Panc1 (cell line): ENCODE measurements around the gene GADL1. TPM values are rescaled to one million over a fixed set of nuclear protein-coding genes. Genes with fewer than 3 reads are reported as not detected.

ENCODE experiments used
- ATAC-seq: fragments of 200-7000 bp; cut with Tn5 transposase; 2 replicates; pipeline ENCODE4 v1.9.1; 2020; ENCODE audit warnings: mild to moderate bottlenecking, moderate library complexity
- BruUV-seq: library from RNA; stranded (reverse); fragments of 400-500 nt; replicated peaks from 2 replicates; lab custom pipeline; 2021; lab: Mats Ljungman, UMichigan
- CTCF ChIA-PET: fragments of 300-600 bp; sonication (Branson Sonifier 250); formaldehyde crosslinking; loops from one replicate; lab custom pipeline; 2022; ENCODE audit warnings: antibody characterized with exemption; lab: Charles Lee
- POLR2A ChIA-PET: fragments of 300-600 bp; sonication (Branson Sonifier 250); formaldehyde crosslinking; loops from one replicate; lab custom pipeline; 2022; ENCODE audit warnings: antibody characterized with exemption; lab: Charles Lee
- DNase-seq: peaks from one replicate; pipeline ENCODE4 v3.0.0-alpha.2; 2010; ENCODE audit warnings: low read depth, low spot score
- H3K27ac ChIP-seq: 2 replicates; pipeline ENCODE4 v1.5.1; 2011; ENCODE audit warnings: mild to moderate bottlenecking, low read length, inconsistent platforms
- H3K27me3 ChIP-seq: fragments of 200-500 bp; sonication (Bioruptor generic); 2 replicates; pipeline ENCODE4 v1.6.0; 2014; ENCODE audit warnings: low read length, inconsistent platforms; ENCODE audit not compliant: control insufficient read depth, insufficient read depth
- H3K36me3 ChIP-seq: fragments of 200-500 bp; sonication (Bioruptor generic); 2 replicates; pipeline ENCODE4 v1.5.1; 2014; ENCODE audit warnings: inconsistent platforms, mild to moderate bottlenecking, low read length, moderate library complexity; ENCODE audit not compliant: control insufficient read depth, insufficient read depth
- H3K4me1 ChIP-seq: 2 replicates; pipeline ENCODE4 v1.5.1; 2011; ENCODE audit warnings: inconsistent platforms, mild to moderate bottlenecking, low read length, moderate library complexity; ENCODE audit not compliant: control insufficient read depth, insufficient read depth
- H3K4me3 ChIP-seq, 2 experiments: 2 replicates each; pipeline ENCODE4 v1.5.1; 2011 to 2012; ENCODE audit warnings: low read depth in 2 of 2, low read length in 2 of 2, mild to moderate bottlenecking in 2 of 2, inconsistent platforms in 1 of 2, moderate library complexity in 1 of 2
- H3K9me3 ChIP-seq: fragments of 200-500 bp; sonication (Bioruptor generic); 2 replicates; pipeline ENCODE4 v1.5.1; 2014; ENCODE audit warnings: low read depth, mild to moderate bottlenecking, inconsistent platforms, low read length, moderate library complexity; ENCODE audit not compliant: control insufficient read depth, insufficient read depth
- POLR2AphosphoS5 ChIP-seq: IDR thresholded peaks from 2 replicates; pipeline ENCODE4 v1.6.1; 2012; ENCODE audit warnings: mild to moderate bottlenecking, low read depth, low read length, moderate library complexity
- REST ChIP-seq, 2 experiments: IDR thresholded peaks; 2 replicates each; pipeline ENCODE4 v1.6.1; 2011 to 2012; ENCODE audit warnings: low read depth in 2 of 2, control low read depth in 1 of 2, low read length in 1 of 2, mild to moderate bottlenecking in 1 of 2, moderate library complexity in 1 of 2; ENCODE audit not compliant: insufficient read depth in 1 of 2
- SIN3A ChIP-seq: IDR thresholded peaks from 2 replicates; pipeline ENCODE4 v1.6.1; 2012; ENCODE audit warnings: low read depth, mild to moderate bottlenecking, low read length, moderate library complexity, borderline replicate concordance; ENCODE audit not compliant: insufficient read depth
- TCF7L2 ChIP-seq: IDR thresholded peaks from 2 replicates; pipeline ENCODE4 v1.6.1; 2011; ENCODE audit warnings: mild to moderate bottlenecking, low read depth, low read length, inconsistent platforms
- in situ Hi-C: cut with HindIII; loops from 2 replicates; pipeline ENCODE4 v1.10.0; 2016; ENCODE audit warnings: low sequenced_read_pairs, low pct_unique_long_range_greater_than_20kb
- intact Hi-C: fragments of 100-400 bp; cut with micrococcal nuclease; formaldehyde crosslinking; loops from one replicate; pipeline ENCODE4 v1.10.0; 2022; ENCODE audit not compliant: unreplicated experiment
- total RNA-seq: library from RNA; stranded (reverse); gene quantifications from one replicate; pipeline ENCODE4 v1.2.1, GENCODE V29; 2021; ENCODE audit not compliant: unreplicated experiment
- TF ChIP-seq, protein P1 (sequence below): fragments of 450-650 bp; IDR thresholded peaks from 2 replicates; pipeline ENCODE4 v1.5.1; 2017; ENCODE audit warnings: mild to moderate bottlenecking

GADL1 gene
- total RNA-seq, 1 experiment from 2014 or later: not detected

GRCh38 chr3:30943206-30943605 lies 48.7 kb upstream of the GADL1 start:
- no peak for DNase-seq
- Histone ChIP-seq H3K27ac (no peak overlapping the region), H3K9me3 (no peaks in the 10 kb centered on the region), H3K27me3 (no peaks in the 10 kb centered on the region), H3K36me3 (no peaks in the 10 kb centered on the region), H3K4me1 (no peaks in the 10 kb centered on the region), H3K4me3 (no peak overlapping the region)
- in situ Hi-C loops (no loop called here), intact Hi-C loops (no loop called here)
- TF ChIP-seq REST (IDR thresholded peaks at IDR 0.05; ENCODE audit: insufficient read depth in 1 of 2, low read depth in 2 of 2, low read length in 1 of 2): no peak
- TF ChIP-seq POLR2AphosphoS5: no peak
- TF ChIP-seq SIN3A: no peak
- TF ChIP-seq, protein P1, sequence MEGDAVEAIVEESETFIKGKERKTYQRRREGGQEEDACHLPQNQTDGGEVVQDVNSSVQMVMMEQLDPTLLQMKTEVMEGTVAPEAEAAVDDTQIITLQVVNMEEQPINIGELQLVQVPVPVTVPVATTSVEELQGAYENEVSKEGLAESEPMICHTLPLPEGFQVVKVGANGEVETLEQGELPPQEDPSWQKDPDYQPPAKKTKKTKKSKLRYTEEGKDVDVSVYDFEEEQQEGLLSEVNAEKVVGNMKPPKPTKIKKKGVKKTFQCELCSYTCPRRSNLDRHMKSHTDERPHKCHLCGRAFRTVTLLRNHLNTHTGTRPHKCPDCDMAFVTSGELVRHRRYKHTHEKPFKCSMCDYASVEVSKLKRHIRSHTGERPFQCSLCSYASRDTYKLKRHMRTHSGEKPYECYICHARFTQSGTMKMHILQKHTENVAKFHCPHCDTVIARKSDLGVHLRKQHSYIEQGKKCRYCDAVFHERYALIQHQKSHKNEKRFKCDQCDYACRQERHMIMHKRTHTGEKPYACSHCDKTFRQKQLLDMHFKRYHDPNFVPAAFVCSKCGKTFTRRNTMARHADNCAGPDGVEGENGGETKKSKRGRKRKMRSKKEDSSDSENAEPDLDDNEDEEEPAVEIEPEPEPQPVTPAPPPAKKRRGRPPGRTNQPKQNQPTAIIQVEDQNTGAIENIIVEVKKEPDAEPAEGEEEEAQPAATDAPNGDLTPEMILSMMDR: no peak
- no peak for TF ChIP-seq TCF7L2
- no peak for ATAC-seq
- ChIA-PET POLR2A (no interaction called here), CTCF (no interaction called here)
- BruUV-seq: no TSS peak

GRCh38 chr3:30941342-30941741 lies 46.9 kb upstream of the GADL1 start:
- Histone ChIP-seq H3K27me3 (no peaks in the 10 kb centered on the region), H3K36me3 (no peaks in the 10 kb centered on the region), H3K4me1 (no peaks in the 10 kb centered on the region), H3K4me3 (no peak overlapping the region), H3K27ac (no peak overlapping the region), H3K9me3 (no peaks in the 10 kb centered on the region)
- intact Hi-C loops: no loop called here
- ChIA-PET CTCF (no interaction called here), POLR2A (no interaction called here)
- no TSS peak for BruUV-seq
- TF ChIP-seq POLR2AphosphoS5 (no peak), SIN3A (no peak), TCF7L2 (no peak), REST (IDR thresholded peaks at IDR 0.05; ENCODE audit: insufficient read depth in 1 of 2, low read depth in 2 of 2, low read length in 1 of 2) (no peak)
- TF ChIP-seq, protein P1: no peak
- ATAC-seq: no peak
- in situ Hi-C loops: no loop called here
- no peak for DNase-seq
